SK-N-SH treated with all-trans-retinoic acid at 6 μM for 48 hours (cell line): ENCODE results near the gene RPRD1B.
"Not testable (repeated sequence)": the region's sequence is repeated elsewhere in the genome, so short reads cannot be mapped to it uniquely, and the experiment has no call there.

ENCODE experiments used
- ATAC-seq: fragments of 200-7000 bp; cut with Tn5 transposase; 3 replicates; pipeline ENCODE4 v1.9.1; 2020; ENCODE audit warnings: mild to moderate bottlenecking, moderate library complexity
- ARNTL ChIP-seq: fragments of 450-650 bp; formaldehyde crosslinking; IDR thresholded peaks from 2 replicates; pipeline ENCODE4 v1.5.0; 2020; ENCODE audit warnings: low read depth, mild to moderate bottlenecking, moderate library complexity, borderline replicate concordance
- BACH2 ChIP-seq: fragments of 250-450 bp; sonication (Bioruptor Pico); IDR thresholded peaks from 2 replicates; pipeline ENCODE4 v1.9.0; 2021; ENCODE audit warnings: mild to moderate bottlenecking, borderline replicate concordance
- CSDC2 ChIP-seq: fragments of 250-450 bp; sonication (Bioruptor Pico); IDR thresholded peaks from 2 replicates; pipeline ENCODE4 v1.5.0; 2020; ENCODE audit warnings: mild to moderate bottlenecking, moderate library complexity
- CSRNP3 ChIP-seq: fragments of 250-450 bp; sonication (Bioruptor Pico); IDR thresholded peaks from 2 replicates; pipeline ENCODE4 v1.5.1; 2021; ENCODE audit warnings: mild to moderate bottlenecking, moderate library complexity
- ESRRG ChIP-seq: fragments of 250-450 bp; sonication (Bioruptor Pico); IDR thresholded peaks from 2 replicates; pipeline ENCODE4 v1.6.1; 2021; ENCODE audit warnings: mild to moderate bottlenecking
- GLIS3 ChIP-seq: fragments of 250-450 bp; sonication (Bioruptor Pico); IDR thresholded peaks from 2 replicates; pipeline ENCODE4 v1.5.0; 2020; ENCODE audit warnings: mild to moderate bottlenecking, moderate library complexity
- ISL1 ChIP-seq: fragments of 250-450 bp; sonication (Bioruptor Pico); IDR thresholded peaks from 2 replicates; pipeline ENCODE4 v2.1.2; 2022; ENCODE audit warnings: mild to moderate bottlenecking, moderate library complexity
- OSR1 ChIP-seq: fragments of 250-450 bp; sonication (Bioruptor Pico); IDR thresholded peaks from 2 replicates; pipeline ENCODE4 v1.8.0; 2022; ENCODE audit warnings: moderate library complexity, mild to moderate bottlenecking, inconsistent platforms
- POU6F1 ChIP-seq: fragments of 250-450 bp; sonication (Bioruptor Pico); IDR thresholded peaks from 2 replicates; pipeline ENCODE4 v1.8.0; 2021; ENCODE audit warnings: low read depth, mild to moderate bottlenecking, moderate library complexity, borderline replicate concordance
- PPARA ChIP-seq: fragments of 250-450 bp; sonication (Bioruptor Pico); IDR thresholded peaks from 2 replicates; pipeline ENCODE4 v1.5.0; 2020; ENCODE audit warnings: mild to moderate bottlenecking, borderline replicate concordance
- RARB ChIP-seq: fragments of 250-450 bp; sonication (Bioruptor Pico); IDR thresholded peaks from 2 replicates; pipeline ENCODE4 v1.8.0; 2021; ENCODE audit warnings: mild to moderate bottlenecking, moderate library complexity
- SNAI2 ChIP-seq: fragments of 250-450 bp; sonication (Bioruptor Pico); IDR thresholded peaks from 2 replicates; pipeline ENCODE4 v1.5.0; 2020; ENCODE audit warnings: mild to moderate bottlenecking, moderate library complexity
- TCF4 ChIP-seq: fragments of 250-450 bp; sonication (Bioruptor Pico); IDR thresholded peaks from 2 replicates; pipeline ENCODE4 v1.8.0; 2021; ENCODE audit warnings: mild to moderate bottlenecking, moderate library complexity, borderline replicate concordance
- TOX ChIP-seq: fragments of 250-450 bp; sonication (Bioruptor Pico); IDR thresholded peaks from 2 replicates; pipeline ENCODE4 v1.8.0; 2021; ENCODE audit warnings: mild to moderate bottlenecking, moderate library complexity, borderline replicate concordance
- TSHZ2 ChIP-seq: fragments of 250-450 bp; sonication (Bioruptor Pico); IDR thresholded peaks from 2 replicates; pipeline ENCODE4 v1.5.0; 2020; ENCODE audit warnings: mild to moderate bottlenecking, moderate library complexity
- ZC3H10 ChIP-seq: fragments of 250-450 bp; sonication (Bioruptor Pico); IDR thresholded peaks from 2 replicates; pipeline ENCODE4 v1.5.1; 2021; ENCODE audit warnings: mild to moderate bottlenecking, moderate library complexity
- ZFP3 ChIP-seq: fragments of 250-450 bp; sonication (Bioruptor Pico); IDR thresholded peaks from 2 replicates; pipeline ENCODE4 v1.5.0; 2020; ENCODE audit warnings: mild to moderate bottlenecking, moderate library complexity
- ZFP30 ChIP-seq: fragments of 450-650 bp; formaldehyde crosslinking; IDR thresholded peaks from 2 replicates; pipeline ENCODE4 v1.5.0; 2022; ENCODE audit warnings: mild to moderate bottlenecking, moderate library complexity
- ZNF565 ChIP-seq: fragments of 450-650 bp; formaldehyde crosslinking; conservative IDR thresholded peaks from 2 replicates; pipeline ENCODE4 v1.5.0; 2020; ENCODE audit warnings: low read depth, mild to moderate bottlenecking, moderate library complexity
- ZNF70 ChIP-seq: fragments of 450-650 bp; formaldehyde crosslinking; IDR thresholded peaks from 2 replicates; pipeline ENCODE4 v1.5.0; 2020; ENCODE audit warnings: mild to moderate bottlenecking, moderate library complexity
- ZNF8 ChIP-seq: fragments of 450-650 bp; formaldehyde crosslinking; IDR thresholded peaks from 2 replicates; pipeline ENCODE4 v1.5.0; 2020; ENCODE audit warnings: mild to moderate bottlenecking, moderate library complexity
- TF ChIP-seq, protein P1 (sequence below): fragments of 250-450 bp; sonication (Bioruptor Pico); IDR thresholded peaks from 2 replicates; pipeline ENCODE4 v1.5.1; 2020; ENCODE audit warnings: low read depth, mild to moderate bottlenecking, moderate library complexity

The RPRD1B gene

GRCh38 chr20:38106461-38106860 lies 72.9 kb downstream of the RPRD1B start:
- no peak for ATAC-seq
- TF ChIP-seq ISL1 (CRISPR knock-in tag) (no peak), TSHZ2 (CRISPR knock-in tag) (no peak), ZC3H10 (CRISPR knock-in tag) (no peak), ESRRG (CRISPR knock-in tag) (no peak), CSRNP3 (CRISPR knock-in tag) (no peak), POU6F1 (CRISPR knock-in tag) (no peak), ZFP3 (CRISPR knock-in tag) (no peak), SNAI2 (CRISPR knock-in tag) (no peak)

GRCh38 chr20:38107386-38107785 lies 73.8 kb downstream of the RPRD1B start:
- not testable (repeated sequence) for ATAC-seq

DNA sequence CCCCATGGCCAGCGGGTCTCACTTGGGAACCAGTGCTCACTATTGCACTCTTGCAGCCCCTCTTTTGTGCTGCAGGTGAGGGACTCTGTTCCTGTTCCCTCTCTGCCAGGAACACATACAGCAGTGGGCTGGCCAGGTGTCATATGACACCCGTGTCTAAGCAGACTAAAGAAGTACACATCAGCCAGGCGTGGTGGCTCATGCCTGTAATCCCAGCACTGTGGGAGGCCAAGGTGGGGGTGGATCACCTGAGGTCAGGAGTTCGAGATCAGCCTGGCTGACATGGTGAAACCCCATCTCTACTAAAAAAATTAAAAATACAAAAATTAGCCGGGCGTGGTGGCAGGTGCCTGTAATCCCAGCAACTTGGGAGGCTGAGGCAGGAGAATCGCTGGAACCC lies 74.4 kb downstream of the RPRD1B start:
- not testable (repeated sequence) for ATAC-seq

DNA sequence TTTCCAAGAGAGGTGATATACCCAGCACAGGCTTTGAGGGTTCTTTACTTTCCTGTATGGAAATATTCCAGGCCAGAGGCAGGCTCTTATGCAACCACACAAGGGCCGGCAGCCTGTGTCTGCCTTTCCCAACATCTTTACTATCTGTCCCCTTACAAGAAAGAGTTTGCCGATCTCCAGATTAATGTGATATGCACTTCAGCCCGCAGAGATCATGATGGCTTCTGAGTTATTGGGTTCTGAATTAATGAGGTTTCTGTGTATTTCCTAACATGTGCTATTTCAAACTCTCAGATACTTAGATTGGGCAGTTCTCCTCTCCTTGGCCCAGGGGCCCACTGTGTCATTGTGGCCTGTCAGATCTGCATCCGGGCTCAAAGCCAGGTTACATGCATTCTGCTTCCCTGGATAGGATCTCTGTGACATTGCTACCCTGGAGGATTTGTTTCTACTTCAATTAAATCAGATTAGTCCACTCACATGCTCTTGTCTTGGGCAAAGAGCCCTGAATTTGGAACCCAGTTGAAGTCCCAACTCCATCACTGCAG lies 75.0 kb downstream of the RPRD1B start:
- peak; percentile 43 for ATAC-seq
- TF ChIP-seq CSDC2 (CRISPR knock-in tag), result 0 out of 2 replicates have a peak, but pooled peaks have one; percentile 71
- peak; percentile 32; the same call in 1 of the 2 replicates for TF ChIP-seq TOX (CRISPR knock-in tag)
- no peak for TF ChIP-seq RARB (CRISPR knock-in tag)
- TF ChIP-seq SNAI2 (CRISPR knock-in tag), result peak; percentile 20; the same call in 1 of the 2 replicates
- TF ChIP-seq OSR1 (CRISPR knock-in tag), result no peak
- peak; percentile 82 for TF ChIP-seq TSHZ2 (CRISPR knock-in tag)
- no peak for TF ChIP-seq ZFP30 (CRISPR knock-in tag)
- TF ChIP-seq PPARA, result no peak
- TF ChIP-seq, protein P1, sequence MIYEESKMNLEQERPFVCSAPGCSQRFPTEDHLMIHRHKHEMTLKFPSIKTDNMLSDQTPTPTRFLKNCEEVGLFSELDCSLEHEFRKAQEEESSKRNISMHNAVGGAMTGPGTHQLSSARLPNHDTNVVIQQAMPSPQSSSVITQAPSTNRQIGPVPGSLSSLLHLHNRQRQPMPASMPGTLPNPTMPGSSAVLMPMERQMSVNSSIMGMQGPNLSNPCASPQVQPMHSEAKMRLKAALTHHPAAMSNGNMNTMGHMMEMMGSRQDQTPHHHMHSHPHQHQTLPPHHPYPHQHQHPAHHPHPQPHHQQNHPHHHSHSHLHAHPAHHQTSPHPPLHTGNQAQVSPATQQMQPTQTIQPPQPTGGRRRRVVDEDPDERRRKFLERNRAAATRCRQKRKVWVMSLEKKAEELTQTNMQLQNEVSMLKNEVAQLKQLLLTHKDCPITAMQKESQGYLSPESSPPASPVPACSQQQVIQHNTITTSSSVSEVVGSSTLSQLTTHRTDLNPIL (CRISPR knock-in tag), result no peak; the same call in 1 of the 2 replicates
- no peak for TF ChIP-seq ZNF70 (CRISPR knock-in tag)
- no peak for TF ChIP-seq POU6F1 (CRISPR knock-in tag)
- peak; percentile 62; the same call in 1 of the 2 replicates for TF ChIP-seq ZFP3 (CRISPR knock-in tag)
- no peak for TF ChIP-seq ARNTL (CRISPR knock-in tag)
- no peak; the same call in 1 of the 2 replicates for TF ChIP-seq ZC3H10 (CRISPR knock-in tag)
- TF ChIP-seq ZNF565 (CRISPR knock-in tag), result no peak
- TF ChIP-seq TCF4 (CRISPR knock-in tag), result peak; percentile 80; the same call in 1 of the 2 replicates
- TF ChIP-seq BACH2 (CRISPR knock-in tag), result no peak
- TF ChIP-seq ESRRG (CRISPR knock-in tag), result no peak
- no peak for TF ChIP-seq ZNF8 (CRISPR knock-in tag)
- TF ChIP-seq ISL1 (CRISPR knock-in tag), result peak; percentile 83
- peak; percentile 67; the same call in 1 of the 2 replicates for TF ChIP-seq GLIS3 (CRISPR knock-in tag)
- TF ChIP-seq CSRNP3 (CRISPR knock-in tag), result peak; percentile 39; the same call in 1 of the 2 replicates
